ENCODE data around the gene ANKS1B.
A peak's percentile ranks its signal among the peaks of the same experiment; 100 is the strongest.

Gene ANKS1B

GRCh38 chr12:98837134-98837752, 1147.5 kb downstream of the ANKS1B start (continued):
- 0 out of 2 replicates have a peak, but pooled peaks have one; percentile 10 for TF ChIP-seq EGR2 (tag by site-specific recombination; IDR thresholded peaks at IDR 0.05; ENCODE audit: low read depth)
- peak; percentile 95 for TF ChIP-seq OSR2 (tag by site-specific recombination; IDR thresholded peaks at IDR 0.05)
- TF ChIP-seq ZNF184 (tag by site-specific recombination; IDR thresholded peaks at IDR 0.05) = 0 out of 2 replicates have a peak, but pooled peaks have one; percentile 16
- TF ChIP-seq, protein P1, sequence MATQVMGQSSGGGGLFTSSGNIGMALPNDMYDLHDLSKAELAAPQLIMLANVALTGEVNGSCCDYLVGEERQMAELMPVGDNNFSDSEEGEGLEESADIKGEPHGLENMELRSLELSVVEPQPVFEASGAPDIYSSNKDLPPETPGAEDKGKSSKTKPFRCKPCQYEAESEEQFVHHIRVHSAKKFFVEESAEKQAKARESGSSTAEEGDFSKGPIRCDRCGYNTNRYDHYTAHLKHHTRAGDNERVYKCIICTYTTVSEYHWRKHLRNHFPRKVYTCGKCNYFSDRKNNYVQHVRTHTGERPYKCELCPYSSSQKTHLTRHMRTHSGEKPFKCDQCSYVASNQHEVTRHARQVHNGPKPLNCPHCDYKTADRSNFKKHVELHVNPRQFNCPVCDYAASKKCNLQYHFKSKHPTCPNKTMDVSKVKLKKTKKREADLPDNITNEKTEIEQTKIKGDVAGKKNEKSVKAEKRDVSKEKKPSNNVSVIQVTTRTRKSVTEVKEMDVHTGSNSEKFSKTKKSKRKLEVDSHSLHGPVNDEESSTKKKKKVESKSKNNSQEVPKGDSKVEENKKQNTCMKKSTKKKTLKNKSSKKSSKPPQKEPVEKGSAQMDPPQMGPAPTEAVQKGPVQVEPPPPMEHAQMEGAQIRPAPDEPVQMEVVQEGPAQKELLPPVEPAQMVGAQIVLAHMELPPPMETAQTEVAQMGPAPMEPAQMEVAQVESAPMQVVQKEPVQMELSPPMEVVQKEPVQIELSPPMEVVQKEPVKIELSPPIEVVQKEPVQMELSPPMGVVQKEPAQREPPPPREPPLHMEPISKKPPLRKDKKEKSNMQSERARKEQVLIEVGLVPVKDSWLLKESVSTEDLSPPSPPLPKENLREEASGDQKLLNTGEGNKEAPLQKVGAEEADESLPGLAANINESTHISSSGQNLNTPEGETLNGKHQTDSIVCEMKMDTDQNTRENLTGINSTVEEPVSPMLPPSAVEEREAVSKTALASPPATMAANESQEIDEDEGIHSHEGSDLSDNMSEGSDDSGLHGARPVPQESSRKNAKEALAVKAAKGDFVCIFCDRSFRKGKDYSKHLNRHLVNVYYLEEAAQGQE (tag by site-specific recombination; IDR thresholded peaks at IDR 0.05) = peak; percentile 26; the same call in 1 of the 2 replicates
- TF ChIP-seq, protein P2, sequence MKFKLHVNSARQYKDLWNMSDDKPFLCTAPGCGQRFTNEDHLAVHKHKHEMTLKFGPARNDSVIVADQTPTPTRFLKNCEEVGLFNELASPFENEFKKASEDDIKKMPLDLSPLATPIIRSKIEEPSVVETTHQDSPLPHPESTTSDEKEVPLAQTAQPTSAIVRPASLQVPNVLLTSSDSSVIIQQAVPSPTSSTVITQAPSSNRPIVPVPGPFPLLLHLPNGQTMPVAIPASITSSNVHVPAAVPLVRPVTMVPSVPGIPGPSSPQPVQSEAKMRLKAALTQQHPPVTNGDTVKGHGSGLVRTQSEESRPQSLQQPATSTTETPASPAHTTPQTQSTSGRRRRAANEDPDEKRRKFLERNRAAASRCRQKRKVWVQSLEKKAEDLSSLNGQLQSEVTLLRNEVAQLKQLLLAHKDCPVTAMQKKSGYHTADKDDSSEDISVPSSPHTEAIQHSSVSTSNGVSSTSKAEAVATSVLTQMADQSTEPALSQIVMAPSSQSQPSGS (tag by site-specific recombination; IDR thresholded peaks at IDR 0.05; ENCODE audit: low read depth) = peak; percentile 62
- peak; percentile 77; the same call in 1 of the 2 replicates for TF ChIP-seq ZNF24 (tag by site-specific recombination; IDR thresholded peaks at IDR 0.05)
- TF ChIP-seq ZNF561 (tag by site-specific recombination; IDR thresholded peaks at IDR 0.05; ENCODE audit: borderline replicate concordance) = peak; percentile 37; the same call in 1 of the 2 replicates
- TF ChIP-seq HIC1 (tag by site-specific recombination; IDR thresholded peaks at IDR 0.05) = peak; percentile 88
- TF ChIP-seq ZXDB (tag by site-specific recombination; IDR thresholded peaks at IDR 0.05) = peak; percentile 56; the same call in 1 of the 2 replicates
- 0 out of 2 replicates have a peak, but pooled peaks have one; percentile 15 for TF ChIP-seq ZBTB8A (tag by site-specific recombination; IDR thresholded peaks at IDR 0.05)
- TF ChIP-seq, protein P3, sequence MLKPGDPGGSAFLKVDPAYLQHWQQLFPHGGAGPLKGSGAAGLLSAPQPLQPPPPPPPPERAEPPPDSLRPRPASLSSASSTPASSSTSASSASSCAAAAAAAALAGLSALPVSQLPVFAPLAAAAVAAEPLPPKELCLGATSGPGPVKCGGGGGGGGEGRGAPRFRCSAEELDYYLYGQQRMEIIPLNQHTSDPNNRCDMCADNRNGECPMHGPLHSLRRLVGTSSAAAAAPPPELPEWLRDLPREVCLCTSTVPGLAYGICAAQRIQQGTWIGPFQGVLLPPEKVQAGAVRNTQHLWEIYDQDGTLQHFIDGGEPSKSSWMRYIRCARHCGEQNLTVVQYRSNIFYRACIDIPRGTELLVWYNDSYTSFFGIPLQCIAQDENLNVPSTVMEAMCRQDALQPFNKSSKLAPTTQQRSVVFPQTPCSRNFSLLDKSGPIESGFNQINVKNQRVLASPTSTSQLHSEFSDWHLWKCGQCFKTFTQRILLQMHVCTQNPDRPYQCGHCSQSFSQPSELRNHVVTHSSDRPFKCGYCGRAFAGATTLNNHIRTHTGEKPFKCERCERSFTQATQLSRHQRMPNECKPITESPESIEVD (tag by site-specific recombination; IDR thresholded peaks at IDR 0.05) = peak; percentile 92
- peak; percentile 83 for TF ChIP-seq ZNF324 (tag by site-specific recombination; IDR thresholded peaks at IDR 0.05)
- TF ChIP-seq ZNF391 (tag by site-specific recombination; IDR thresholded peaks at IDR 0.05; ENCODE audit: borderline replicate concordance, low read depth) = 0 out of 2 replicates have a peak, but pooled peaks have one; percentile 20
- peak; percentile 41; the same call in 1 of the 2 replicates for TF ChIP-seq BCL11A (tag by site-specific recombination; IDR thresholded peaks at IDR 0.05; ENCODE audit: low read depth)
- peak; percentile 66 for TF ChIP-seq ZBTB17 (tag by site-specific recombination; IDR thresholded peaks at IDR 0.05)
- peak; percentile 81 for TF ChIP-seq ZFP69B (tag by site-specific recombination; IDR thresholded peaks at IDR 0.05)
- peak; percentile 87 for TF ChIP-seq ZBTB21 (tag by site-specific recombination; IDR thresholded peaks at IDR 0.05)
- peak; percentile 96 for TF ChIP-seq ZNF629 (tag by site-specific recombination; IDR thresholded peaks at IDR 0.05)
- TF ChIP-seq IKZF3 (tag by site-specific recombination; IDR thresholded peaks at IDR 0.05) = peak; percentile 48; the same call in 1 of the 2 replicates

All from HEK293 (cell line).